Measurements from ENCODE around the gene DAW1. TPM values are rescaled to one million over a fixed set of nuclear protein-coding genes. Genes with fewer than 3 reads are reported as not detected.
"Not testable (repeated sequence)": the region's sequence is repeated elsewhere in the genome, so short reads cannot be mapped to it uniquely, and the experiment has no call there.

The DAW1 gene
- total RNA-seq, 1 donor from 2014 or later: not detected

DNA sequence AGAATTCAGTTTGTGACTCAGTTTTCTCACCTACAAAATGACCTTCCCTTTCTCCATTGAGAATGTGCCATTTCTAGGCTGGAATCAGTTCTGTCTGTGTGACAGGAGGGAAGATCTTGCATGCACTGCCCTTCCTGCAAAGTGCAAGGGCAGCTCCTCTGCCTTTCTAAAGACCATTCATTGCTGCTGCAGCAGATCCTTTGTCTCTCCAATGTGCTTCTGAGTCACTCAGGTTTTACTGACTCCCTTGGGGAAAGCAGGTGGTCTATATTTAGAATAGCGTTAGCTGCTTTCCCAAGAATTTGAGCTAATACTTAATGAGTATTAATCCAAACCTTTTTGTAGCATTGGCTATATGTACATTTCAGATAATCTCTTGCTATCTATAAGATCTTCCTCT, 62.5 kb downstream of the DAW1 start:
- TF ChIP-seq POLR2A (IDR thresholded peaks at IDR 0.05): no peak
- no peak for TF ChIP-seq POLR2AphosphoS5 (IDR thresholded peaks at IDR 0.05; ENCODE audit: insufficient read depth in 1 of 2, low read depth in 1 of 2)
- TF ChIP-seq, protein P1, sequence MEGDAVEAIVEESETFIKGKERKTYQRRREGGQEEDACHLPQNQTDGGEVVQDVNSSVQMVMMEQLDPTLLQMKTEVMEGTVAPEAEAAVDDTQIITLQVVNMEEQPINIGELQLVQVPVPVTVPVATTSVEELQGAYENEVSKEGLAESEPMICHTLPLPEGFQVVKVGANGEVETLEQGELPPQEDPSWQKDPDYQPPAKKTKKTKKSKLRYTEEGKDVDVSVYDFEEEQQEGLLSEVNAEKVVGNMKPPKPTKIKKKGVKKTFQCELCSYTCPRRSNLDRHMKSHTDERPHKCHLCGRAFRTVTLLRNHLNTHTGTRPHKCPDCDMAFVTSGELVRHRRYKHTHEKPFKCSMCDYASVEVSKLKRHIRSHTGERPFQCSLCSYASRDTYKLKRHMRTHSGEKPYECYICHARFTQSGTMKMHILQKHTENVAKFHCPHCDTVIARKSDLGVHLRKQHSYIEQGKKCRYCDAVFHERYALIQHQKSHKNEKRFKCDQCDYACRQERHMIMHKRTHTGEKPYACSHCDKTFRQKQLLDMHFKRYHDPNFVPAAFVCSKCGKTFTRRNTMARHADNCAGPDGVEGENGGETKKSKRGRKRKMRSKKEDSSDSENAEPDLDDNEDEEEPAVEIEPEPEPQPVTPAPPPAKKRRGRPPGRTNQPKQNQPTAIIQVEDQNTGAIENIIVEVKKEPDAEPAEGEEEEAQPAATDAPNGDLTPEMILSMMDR (IDR thresholded peaks at IDR 0.05): no peak
- no peaks in the 10 kb centered on the region for H3K27me3 ChIP-seq

DNA sequence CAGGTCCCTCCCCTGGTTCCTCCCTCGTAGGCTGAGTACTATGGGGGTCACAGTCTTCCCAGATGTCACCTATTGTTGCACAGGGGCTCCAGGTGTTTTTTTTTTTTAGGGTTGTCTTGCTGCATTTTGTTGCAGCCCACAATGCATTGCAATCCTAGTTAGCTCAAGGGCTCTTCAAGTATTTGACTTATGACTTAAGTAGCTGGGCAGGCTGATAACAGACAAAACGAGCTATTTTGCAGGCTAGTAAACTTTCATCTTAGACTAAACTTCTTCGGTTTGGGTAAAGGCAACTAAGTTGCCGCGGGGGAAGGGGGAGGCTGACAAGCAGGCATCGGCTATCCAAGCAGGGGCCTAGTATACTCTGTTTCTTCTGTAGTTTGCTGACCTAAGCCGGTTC, 64.8 kb downstream of the DAW1 start:
- H3K9me3 ChIP-seq; DNase-seq (ENCODE audit: extremely low spot score in 2 of 2); H3K36me3 ChIP-seq; intact Hi-C loops (cut with DNase I); H3K27me3 ChIP-seq; H3K4me3 ChIP-seq; H3K4me1 ChIP-seq; H3K27ac ChIP-seq: not testable (repeated sequence)

More for the DNA sequence above, 62.5 kb downstream of the DAW1 start:
- H3K36me3 ChIP-seq: no peaks in the 10 kb centered on the region
- H3K27ac ChIP-seq: no peak overlapping the region
- DNase-seq (ENCODE audit: extremely low spot score in 2 of 2): no peak
- intact Hi-C loops (cut with DNase I): no loop called here
- H3K4me1 ChIP-seq: no peaks in the 10 kb centered on the region
- H3K9me3 ChIP-seq: no peaks in the 10 kb centered on the region
- no peak overlapping the region for H3K4me3 ChIP-seq

DNA sequence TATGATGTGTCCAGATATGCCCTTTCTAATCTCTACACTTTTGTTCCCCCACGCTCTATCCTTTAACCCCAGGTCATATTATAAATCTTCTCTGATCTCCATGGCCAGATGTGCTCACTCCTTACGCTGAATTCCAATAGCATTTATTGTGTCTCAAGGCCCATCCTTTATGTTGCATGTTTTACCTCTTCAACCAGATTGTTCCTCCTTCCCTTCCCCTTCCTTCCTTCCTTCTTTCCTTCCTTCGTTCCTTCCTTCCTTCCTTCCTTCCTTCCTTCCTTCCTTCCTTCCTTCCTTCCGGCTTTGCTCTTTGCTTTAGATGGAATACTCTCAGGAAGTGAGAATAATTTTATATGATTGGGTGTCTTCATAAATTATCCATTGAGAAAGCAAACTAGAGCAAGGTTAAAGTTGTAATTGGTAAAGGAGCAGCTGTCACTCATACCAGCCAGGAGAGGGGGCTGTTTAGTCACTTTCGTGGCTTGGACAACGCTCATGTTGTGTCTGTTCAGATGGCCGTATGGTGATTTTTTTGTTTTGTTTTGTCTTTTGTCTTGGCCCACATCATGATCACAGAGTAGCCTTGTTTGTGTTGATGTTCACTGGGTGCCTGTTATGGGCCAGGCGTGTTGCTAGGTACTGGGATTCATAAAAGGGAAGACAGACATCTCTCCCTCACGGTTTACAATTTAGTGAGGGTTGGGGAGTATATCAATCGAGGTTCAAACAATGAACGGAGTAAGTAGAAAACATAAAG, 68.0 kb downstream of the DAW1 start:
- Histone ChIP-seq H3K27me3 (no peaks in the 10 kb centered on the region), H3K27ac (no peak overlapping the region), H3K4me3 (no peak overlapping the region), H3K4me1 (no peaks in the 10 kb centered on the region), H3K36me3 (no peaks in the 10 kb centered on the region), H3K9me3 (no peaks in the 10 kb centered on the region)
- intact Hi-C loops (cut with DNase I): no loop called here
- no peak for DNase-seq (ENCODE audit: extremely low spot score in 2 of 2)
- TF ChIP-seq POLR2A (IDR thresholded peaks at IDR 0.05): no peak
- TF ChIP-seq, protein P1 (IDR thresholded peaks at IDR 0.05): no peak
- TF ChIP-seq POLR2AphosphoS5 (IDR thresholded peaks at IDR 0.05; ENCODE audit: insufficient read depth in 1 of 2, low read depth in 1 of 2): no peak

DNA sequence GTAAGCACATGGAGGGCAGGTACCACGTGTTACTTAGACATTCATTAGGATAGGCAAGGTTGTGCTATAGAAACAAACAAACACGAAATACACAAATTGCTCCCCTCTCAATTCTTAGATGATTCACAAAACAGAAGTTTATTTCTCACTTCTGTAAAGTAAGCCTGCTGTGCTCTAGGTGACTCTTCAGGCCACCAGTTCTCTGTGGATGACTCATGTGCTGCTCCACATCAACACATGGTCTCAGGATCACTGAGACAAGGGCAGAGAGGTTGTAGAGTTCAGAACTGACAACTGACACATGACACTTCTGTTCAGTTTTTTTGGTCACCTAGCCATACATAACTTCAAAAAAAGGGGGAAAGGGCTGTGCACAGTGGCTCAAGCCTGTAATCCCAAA, 70.6 kb downstream of the DAW1 start:
- no peak overlapping the region for H3K27ac ChIP-seq
- H3K27me3 ChIP-seq: no peaks in the 10 kb centered on the region
- no peak for DNase-seq (ENCODE audit: extremely low spot score in 2 of 2)
- TF ChIP-seq POLR2A (IDR thresholded peaks at IDR 0.05): no peak
- TF ChIP-seq, protein P1 (IDR thresholded peaks at IDR 0.05): no peak
- no peak for TF ChIP-seq POLR2AphosphoS5 (IDR thresholded peaks at IDR 0.05; ENCODE audit: insufficient read depth in 1 of 2, low read depth in 1 of 2)
- no peaks in the 10 kb centered on the region for H3K9me3 ChIP-seq
- H3K4me3 ChIP-seq: no peak overlapping the region
- intact Hi-C loops (cut with DNase I): no loop called here
- H3K4me1 ChIP-seq: no peaks in the 10 kb centered on the region
- H3K36me3 ChIP-seq: no peaks in the 10 kb centered on the region

DNA sequence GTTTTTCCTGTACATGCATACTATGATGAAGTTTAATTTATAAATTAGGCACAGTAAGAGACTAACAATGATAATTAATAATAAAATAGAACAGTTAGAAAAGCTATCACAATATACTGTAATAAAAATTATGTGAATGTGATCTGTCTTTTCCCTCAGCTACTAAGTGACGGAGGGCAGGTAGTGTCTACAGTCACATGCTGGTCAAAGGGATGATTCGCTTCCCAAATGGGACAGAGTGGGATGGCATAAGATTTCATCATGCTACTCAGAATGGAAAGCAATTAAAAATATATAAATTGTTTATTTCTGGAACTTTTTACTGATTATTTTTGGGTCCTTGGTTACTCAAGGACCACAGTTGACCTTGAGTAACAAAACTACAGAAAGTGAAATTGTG, 71.5 kb downstream of the DAW1 start:
- H3K36me3 ChIP-seq: no peaks in the 10 kb centered on the region
- H3K4me3 ChIP-seq: no peak overlapping the region
- TF ChIP-seq POLR2AphosphoS5 (IDR thresholded peaks at IDR 0.05; ENCODE audit: insufficient read depth in 1 of 2, low read depth in 1 of 2): no peak
- no peak for TF ChIP-seq POLR2A (IDR thresholded peaks at IDR 0.05)
- TF ChIP-seq, protein P1 (IDR thresholded peaks at IDR 0.05): no peak
- DNase-seq (ENCODE audit: extremely low spot score in 2 of 2): no peak
- no peak overlapping the region for H3K27ac ChIP-seq
- H3K9me3 ChIP-seq: no peaks in the 10 kb centered on the region
- no peaks in the 10 kb centered on the region for H3K4me1 ChIP-seq
- H3K27me3 ChIP-seq: no peaks in the 10 kb centered on the region
- intact Hi-C loops (cut with DNase I): no loop called here
